HG03196 (cell line): ENCODE measurements around the gene AMPH.
"Not testable (repeated sequence)": the region's sequence is repeated elsewhere in the genome, so short reads cannot be mapped to it uniquely, and the experiment has no call there.

ENCODE experiments used
- ATAC-seq: cut with Tn5 transposase; IDR thresholded peaks from one replicate; pipeline ENCODE4 v1.9.1; 2021; ENCODE audit not compliant: unreplicated experiment

Gene AMPH

DNA sequence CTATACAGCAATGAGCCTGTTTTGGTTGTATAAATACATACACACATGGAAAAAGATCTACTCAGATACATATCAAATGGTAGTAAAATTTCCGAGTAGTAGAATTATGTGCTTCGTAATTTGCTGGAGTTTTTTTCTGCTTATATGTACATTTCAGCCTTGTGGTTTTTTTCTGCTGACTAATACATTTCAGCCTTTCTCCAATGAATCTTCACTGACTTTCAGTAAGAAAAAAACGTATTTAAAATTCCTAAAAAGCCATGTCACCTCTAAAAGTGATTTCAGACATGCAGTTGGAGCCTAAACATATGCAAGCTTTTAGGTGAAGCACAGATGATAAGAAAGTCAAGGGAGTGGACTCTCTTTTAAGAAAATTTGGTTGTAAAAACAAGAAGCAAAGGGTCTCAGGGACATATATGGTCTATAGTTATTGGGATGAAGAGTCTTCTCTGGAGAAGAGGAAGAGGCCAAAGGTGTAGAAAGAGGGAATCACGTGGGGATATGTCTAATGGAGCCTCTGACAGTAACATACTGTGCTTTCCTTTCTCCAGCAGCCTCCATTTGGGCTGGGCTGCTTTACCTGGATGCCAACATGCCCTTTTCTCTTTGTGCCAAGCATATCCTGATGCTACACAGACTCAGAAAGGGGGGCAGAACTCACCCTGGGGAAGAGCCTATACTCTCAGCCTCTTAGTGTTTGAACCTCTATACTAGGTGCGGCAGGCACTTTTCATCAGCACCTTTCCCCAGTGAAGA, 2.4 kb downstream of the AMPH start:
- no peak for ATAC-seq

- no peak for ATAC-seq
These were observed 5.3 kb downstream of the AMPH start for GRCh38 chr7:38625866-38626265.

DNA sequence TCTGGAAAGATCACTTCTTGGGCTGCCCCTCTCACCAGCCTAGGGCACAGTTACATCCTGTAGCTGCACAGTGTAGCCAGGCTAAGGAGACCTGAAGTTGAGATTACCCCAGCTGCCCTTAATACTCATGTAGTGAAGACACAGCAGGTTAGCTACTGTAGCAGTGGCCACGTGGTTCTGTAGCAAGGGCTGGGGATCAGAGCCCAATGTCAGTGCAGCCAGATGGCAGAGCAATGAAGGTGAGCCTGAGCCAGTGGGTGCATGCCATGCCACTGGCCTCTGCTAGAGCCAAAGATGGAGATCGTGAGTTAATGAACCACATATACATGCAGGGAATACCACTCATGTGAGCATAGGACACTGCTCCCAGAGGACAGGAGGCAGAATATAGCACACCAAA, 15.5 kb downstream of the AMPH start:
- ATAC-seq, result no peak

GRCh38 chr7:38607466-38607865, 23.7 kb downstream of the AMPH start:
- no peak for ATAC-seq

DNA sequence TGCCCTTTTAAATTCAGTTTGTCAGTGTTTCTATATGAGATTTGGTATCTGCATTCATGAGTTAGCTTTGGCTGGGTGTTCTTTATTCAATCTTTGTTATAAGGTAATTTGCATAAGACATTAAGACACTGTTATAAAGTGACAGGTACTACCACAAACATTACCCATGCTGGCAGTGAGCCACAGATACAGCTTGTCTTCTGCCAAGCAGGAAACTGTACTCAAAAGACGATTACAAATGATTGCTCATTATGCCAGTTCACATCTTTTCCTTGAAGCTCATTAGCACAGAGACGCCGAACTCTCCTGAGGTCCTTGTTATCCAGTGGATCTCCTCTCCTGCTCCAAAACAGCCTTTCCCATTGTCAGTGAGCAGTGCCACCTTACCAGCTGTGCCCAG, 30.4 kb downstream of the AMPH start:
- ATAC-seq, result no peak

- ATAC-seq, result no peak
These were observed 36.2 kb downstream of the AMPH start for GRCh38 chr7:38594949-38595348.

DNA sequence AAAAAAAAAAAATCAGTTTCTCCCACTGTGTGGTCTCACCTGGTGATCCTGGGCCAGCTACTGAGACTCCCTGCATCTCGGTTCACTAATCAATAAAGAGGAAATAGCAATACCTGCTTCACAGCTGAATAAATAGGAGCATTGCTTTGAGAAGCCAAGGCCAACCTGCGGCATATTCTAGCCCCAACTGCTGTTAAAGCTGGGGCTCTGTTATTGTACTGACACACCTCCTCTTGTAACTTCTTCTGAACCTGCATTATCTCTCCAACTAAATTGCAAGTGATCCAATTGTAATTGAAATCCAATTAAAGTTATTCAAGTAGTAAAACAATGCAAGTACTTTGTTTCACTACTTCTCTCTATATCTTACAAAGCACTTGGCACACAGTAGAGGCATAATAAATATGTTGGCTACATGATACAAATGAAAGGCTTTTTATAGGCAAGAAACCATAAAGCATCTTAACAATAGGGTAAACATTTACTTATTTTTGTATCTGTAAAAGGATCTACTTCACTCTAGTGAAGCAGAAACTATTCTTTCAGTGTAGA, 38.4 kb downstream of the AMPH start:
- ATAC-seq, result no peak

- no peak for ATAC-seq
These were observed 45.4 kb downstream of the AMPH start for GRCh38 chr7:38585572-38586354.

DNA sequence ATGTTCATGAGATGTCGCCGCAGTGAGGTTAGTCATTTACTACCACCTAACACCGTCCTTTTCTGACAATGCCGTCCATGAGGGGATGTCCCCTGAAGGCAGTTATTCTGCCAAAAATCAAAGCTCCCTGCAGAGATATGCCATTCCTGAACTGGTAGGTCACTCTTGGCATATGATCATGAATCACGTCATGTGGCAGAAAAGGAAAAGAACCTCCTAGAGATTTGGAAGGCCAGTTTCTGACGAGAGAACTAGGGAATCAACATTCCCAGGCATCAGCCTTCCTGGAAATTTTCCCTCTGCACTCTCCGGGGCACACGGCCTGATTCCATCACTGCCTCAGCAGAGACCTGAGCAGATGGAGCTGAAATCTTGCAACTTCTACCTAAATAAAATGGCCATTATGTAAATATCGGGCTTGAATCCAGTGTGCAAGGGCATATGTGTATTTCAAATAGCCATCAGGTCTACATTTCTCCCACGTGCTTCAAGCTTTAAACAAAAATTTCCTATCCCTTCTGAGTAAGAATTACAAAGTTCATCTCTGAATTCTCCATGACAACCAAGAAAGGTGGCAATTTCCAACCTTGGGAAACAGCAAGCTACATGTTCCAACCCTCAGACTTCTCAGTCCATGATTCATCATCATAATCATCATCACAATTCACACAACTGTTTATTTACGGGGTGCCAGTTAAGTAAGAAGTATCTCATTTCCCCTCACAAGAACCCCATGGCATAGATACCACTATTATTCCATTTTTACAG, 46.5 kb downstream of the AMPH start:
- no peak for ATAC-seq

DNA sequence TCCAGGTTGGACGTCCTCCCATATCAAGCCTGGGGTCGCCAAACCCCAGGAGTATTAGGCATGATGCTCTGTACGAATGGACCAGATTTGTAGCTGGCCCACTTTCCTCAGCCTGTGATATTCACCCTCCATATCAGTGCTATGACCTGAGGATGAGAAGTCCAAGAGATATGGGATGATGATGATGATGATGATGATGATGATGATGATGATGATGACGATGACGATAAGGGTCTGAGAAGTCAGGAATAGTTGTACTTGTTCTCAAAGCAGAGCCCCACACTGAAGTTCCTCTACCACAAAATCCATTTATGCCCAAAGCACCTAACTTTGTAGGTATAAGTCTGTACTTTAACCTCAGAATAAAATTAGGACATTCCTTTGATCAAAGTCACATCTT, 50.7 kb downstream of the AMPH start:
- no peak for ATAC-seq

- no peak for ATAC-seq
These were observed 57.1 kb downstream of the AMPH start for GRCh38 chr7:38574086-38574485.

DNA sequence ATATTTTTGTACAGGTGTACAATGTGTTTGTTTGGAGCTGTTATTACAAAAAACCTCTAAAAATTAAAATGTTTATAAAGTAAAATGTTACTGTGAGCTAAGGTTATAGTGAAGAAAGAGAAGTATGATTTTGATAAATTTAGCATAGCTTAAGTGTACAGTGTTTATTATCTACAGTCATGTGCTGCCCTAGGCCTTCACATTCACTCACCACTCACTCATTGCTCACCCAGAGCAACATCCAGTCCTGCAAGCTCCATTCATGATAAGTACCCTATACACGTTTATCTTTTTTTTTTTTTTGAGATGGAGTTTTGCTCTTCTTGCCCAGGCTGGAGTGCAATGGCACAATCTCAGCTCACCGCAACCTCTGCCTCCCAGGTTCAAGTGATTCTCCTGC, 59.6 kb downstream of the AMPH start:
- ATAC-seq, result not testable (repeated sequence)

DNA sequence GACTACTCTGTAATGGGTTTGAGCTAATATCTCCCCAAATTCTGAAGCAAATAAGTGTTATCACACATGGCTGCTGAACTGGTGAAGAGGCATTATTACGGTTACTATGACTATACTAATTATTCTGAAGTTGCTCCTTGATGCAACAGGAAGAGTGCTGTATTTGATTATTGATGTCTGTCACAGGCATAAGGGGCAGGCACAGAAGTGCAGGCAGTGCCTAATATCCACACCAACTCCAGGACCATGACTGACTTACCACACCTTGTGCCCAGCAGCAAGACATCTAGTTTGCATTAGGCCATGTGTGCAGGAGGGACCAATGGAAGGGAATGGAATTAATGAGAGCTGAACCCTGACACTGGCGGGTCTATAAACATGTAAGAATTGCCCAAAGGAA, 62.7 kb downstream of the AMPH start:
- no peak for ATAC-seq

GRCh38 chr7:38565289-38565688, 65.9 kb downstream of the AMPH start:
- no peak for ATAC-seq

DNA sequence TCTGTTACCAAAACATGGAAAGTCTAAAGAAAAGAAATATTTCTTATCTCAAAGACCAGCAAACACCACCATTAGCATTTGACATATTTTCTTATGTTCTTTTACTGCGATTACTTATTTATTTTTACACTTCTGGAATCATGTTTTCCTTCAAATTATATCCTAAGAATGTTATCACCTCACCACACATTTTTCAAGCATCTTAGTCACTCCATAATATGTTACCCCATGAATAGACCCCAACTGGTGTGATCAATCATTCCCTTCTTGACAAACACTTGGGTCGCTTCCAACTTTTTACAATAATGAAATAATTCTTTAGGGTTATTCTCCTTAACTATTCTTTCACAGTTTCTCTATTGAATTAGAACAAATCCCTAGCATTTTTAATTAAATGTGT, 67.4 kb downstream of the AMPH start:
- no peak for ATAC-seq

GRCh38 chr7:38561166-38561565, 70.0 kb downstream of the AMPH start:
- no peak for ATAC-seq

GRCh38 chr7:38558761-38559345, 72.3 kb downstream of the AMPH start:
- ATAC-seq, result no peak

- ATAC-seq, result no peak
These were observed 76.6 kb downstream of the AMPH start for GRCh38 chr7:38554586-38554985.

GRCh38 chr7:38550836-38551235, 80.3 kb downstream of the AMPH start:
- ATAC-seq, result no peak

DNA sequence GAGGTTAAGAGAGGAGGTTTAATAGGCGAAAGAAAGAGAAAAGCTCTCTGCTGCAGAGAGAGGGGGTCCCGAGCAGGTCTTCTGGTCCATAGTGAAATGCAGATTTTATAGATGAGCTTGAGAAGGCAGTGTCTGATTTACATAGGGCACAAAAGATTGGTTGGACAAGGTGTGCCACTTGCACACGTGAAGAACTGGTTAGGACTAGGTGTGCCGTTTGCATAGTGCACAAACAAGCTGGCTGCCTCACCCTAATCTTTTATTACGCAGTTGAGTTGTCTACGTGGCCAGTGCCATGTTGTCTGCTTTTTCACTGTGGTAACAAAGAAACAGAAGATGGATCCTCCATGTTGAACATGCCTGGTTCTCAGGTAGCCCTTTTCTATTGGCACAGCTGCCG, 82.6 kb downstream of the AMPH start:
- no peak for ATAC-seq

GRCh38 chr7:38546763-38547162, 84.4 kb downstream of the AMPH start:
- ATAC-seq, result no peak
